NK-92 treated with Interleukin-12 subunit alpha and Interleukin-12 subunit beta, amount 100 ng/mL, for 24 hours (cell line): ENCODE measurements around the gene AIRE.

ENCODE experiments used
- DNase-seq: peaks from one replicate; lab custom pipeline; 2025; lab: John Stamatoyannopoulos, UW

The AIRE gene

DNA sequence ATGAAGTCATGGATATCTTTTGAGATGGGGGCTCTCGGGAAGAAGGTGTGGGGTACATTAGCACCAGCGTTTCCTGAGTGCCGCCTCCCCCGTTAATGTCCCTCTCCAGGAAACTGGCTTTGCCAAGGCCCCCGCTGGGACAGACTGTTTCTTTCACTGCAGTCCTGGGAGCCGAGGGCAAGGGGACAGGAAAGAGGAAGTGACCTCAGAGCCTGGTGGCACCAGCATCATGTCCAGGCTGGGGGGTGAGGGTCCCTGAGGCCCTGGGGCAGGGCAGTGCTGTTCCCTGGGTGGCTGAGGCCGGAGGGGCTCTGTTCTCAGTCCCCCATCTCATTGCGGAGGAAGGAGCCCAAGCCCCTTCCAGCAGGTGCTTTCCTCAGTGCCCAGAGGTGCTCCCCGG, 20.0 kb downstream of the AIRE start:
- no peak for DNase-seq

DNA sequence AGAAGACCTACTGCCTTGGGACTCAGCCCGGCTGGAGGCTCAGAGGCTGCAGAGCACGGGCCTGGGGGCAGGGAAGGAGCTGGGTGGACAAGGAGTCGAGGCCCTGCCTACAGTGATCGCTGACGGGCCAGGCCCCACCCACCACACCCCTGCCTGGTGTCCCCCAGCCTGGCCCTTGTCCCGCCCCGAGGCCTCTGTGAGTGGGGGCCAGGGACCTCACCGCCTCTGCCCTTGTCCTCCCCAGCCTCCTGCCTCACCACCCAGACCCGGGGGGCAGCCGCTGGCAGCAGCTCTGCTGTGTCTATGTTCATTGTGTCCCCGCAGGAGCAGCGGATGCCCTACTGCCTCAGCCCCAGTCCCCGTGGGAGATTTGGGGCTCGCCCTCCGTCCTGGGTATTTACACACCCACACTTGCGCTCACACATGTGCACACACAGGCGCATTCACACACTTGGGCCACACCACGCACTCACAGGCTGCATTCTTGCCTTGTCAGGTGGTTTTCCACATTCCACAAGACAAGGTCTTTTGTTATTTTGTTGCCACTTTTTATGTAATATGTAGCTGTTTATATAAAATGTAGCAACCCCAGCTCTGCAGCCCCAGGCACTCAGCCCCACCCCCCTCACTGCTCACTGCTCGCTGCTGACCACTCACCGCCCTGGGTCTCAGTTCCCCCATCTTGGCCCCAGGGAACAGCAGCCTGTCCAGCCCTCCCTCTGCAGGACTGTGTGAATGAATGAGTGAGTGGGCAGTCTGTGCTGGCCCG, 21.4 kb downstream of the AIRE start:
- no peak for DNase-seq

DNA sequence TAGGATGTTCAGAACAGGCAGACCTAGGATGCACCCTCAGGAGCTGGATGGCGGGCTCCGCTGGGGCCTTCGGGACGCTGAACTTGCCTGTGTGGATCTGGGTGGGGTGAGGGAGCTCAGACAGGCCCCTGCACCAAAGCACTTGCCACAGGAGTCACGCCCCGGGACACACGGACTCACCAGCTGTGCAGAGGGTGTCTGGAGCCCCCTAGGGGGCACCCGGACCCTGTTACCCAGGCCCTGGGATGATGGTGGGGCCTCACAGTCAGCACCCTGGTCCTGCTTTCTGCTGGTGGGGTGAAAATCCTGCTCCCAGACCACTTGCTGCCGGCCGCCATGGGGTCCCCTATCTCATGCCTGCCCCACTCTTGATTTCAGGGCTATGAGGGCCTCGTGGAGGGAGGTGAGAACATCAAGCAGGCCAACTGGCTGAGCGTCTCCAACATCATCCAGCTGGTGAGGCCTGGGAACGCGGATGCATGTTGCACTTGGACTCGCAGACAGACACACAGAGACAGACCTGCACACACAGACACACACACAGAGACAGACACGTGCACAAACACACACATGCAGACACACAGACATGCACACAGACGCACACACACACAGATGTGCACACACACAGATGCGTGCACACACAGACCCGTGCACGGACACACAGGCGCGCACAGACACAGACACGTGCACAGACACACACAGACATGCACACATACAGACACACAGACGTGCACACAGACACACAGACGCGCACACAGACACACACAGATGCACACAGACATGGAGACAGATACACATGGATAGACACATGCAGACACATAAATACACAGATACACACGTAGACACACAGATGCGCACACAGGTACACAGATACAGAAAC, 25.2 kb downstream of the AIRE start:
- DNase-seq = no peak

DNA sequence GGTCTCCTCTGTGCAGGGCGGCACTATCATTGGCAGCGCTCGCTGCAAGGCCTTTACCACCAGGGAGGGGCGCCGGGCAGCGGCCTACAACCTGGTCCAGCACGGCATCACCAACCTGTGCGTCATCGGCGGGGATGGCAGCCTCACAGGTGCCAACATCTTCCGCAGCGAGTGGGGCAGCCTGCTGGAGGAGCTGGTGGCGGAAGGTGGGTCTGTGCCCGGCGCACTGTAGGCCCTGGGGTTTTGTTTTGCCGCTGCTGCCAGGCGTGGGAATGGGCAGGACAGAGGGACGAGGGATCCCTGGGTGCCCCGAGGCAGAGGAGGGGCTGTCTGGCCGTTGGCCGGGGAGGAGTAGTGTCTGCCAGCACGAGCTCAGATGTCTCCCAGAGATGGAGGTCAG, 26.4 kb downstream of the AIRE start:
- no peak for DNase-seq

DNA sequence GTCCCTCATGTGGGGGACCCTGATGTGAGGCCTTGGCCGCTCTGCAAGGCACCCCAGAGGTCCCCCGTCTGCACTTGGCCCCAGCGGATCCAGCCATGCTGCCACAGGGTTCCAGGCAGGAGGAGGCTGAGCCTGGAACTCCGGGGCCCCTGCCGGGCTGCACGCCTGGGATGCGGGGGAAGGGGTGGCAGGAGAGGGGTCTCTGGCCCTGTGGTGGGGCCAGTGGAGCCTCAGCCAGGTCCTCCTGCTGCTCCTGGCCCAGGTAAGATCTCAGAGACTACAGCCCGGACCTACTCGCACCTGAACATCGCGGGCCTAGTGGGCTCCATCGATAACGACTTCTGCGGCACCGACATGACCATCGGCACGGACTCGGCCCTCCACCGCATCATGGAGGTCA, 27.0 kb downstream of the AIRE start:
- no peak for DNase-seq

DNA sequence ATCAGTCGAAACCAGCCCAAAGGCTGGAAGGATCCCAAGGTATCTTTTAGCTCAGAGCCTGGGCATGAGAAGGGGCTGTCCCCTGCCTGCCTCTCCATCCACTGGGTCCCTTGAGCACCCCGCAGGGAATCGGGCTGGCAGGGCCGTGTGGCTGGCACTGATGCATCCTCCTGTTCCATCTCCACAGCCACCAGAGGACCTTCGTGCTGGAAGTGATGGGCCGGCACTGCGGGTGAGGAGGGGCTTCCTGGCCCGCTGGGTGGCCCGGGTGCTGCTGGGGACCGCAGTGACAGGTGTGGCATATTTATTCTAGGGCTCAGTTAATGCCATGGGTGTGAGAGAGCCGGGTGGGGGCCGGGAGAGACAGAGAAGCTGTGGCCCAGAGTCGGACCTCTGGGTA, 27.8 kb downstream of the AIRE start:
- DNase-seq = no peak

DNA sequence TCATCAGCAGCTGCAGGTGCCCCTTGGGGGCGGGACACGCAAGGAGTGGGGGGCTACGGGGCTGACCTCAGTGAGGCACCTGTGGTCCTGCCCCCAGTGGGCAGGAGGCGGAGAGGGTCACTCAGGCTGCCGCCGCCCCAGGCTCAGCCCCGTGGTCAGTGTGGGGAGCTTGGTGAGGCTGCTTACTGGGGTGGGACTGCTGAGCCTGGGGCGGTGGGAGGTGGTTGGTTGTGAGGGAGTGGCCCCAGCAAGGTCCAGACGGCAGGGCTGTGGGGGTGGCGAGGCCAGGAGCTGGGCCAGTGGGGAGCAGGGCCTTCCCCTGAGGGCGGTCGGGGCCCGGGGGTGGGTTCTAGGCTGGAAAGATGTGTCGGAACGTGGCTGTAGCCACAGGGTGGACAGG, 28.5 kb downstream of the AIRE start:
- no peak for DNase-seq

DNA sequence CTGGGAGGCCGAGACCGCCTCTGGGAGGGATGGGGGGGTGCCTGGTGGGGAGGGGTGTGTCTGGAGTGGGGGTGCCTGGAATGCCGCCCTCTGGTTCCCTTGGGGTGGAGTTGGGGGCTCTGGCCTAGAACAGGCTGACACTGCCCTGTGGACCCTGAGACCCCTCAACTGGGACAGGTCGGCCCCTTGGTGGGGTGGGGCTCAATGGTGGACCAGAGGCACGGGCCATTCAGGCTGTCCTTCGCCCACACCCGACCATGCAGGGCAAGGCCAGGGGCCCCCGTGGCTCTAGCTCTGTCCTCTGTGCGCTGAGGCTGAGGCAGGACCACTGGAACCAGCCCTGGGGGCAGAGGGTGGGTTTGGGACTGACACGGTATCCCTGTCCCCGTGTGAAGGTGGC, 28.9 kb downstream of the AIRE start:
- DNase-seq = no peak

DNA sequence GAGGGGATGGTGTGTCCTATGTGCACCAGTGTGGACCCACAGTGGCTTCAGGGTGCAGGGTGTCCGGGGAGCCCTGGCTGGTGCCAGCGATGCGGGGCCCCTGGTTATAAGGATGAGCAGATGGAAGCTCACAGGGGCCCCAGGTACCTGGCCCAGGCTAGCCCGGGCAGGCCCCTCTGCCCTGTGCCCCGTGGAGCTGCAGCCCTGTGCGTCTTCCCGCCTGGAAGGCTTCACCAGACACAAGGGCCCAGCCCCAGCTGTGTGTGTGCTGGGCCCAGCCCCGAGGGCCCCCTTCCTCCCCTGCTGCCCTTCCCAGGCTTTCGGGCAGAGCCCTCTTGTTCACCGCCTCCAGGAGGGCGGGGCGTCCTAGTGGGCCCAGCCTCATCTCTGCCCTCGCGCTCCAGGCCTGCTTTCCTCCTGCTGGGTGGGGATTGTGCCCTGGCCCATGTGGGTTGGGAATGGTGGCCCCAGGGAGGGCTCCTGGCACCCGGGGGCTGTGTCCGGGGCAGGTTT, 30.1 kb downstream of the AIRE start:
- DNase-seq = no peak

DNA sequence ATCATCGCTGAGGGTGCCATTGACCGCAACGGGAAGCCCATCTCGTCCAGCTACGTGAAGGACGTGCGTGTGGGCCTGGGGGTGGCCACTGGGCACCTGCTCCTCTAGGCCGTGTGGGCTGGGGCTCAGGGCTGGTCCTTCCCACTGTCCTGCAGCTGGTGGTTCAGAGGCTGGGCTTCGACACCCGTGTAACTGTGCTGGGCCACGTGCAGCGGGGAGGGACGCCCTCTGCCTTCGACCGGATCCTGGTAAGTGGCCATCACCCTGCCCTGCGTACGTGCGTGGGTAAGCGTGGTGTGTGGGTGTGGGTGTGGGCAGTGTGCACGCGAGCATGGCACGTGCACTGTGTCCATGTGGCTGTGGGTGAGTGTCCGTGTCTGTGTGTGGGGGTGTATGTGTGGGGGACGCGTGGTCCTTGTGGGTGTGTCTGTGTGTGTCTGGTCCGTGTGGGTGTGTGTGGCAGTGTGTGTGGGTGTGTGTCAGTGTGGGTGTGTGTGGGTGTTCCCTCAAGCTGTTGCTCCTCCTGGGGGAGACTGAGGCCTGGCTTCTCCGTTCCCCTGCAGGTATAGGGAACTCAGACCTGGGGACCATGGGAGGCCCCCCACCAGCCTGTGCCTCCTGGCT, 30.7 kb downstream of the AIRE start:
- DNase-seq = no peak

DNA sequence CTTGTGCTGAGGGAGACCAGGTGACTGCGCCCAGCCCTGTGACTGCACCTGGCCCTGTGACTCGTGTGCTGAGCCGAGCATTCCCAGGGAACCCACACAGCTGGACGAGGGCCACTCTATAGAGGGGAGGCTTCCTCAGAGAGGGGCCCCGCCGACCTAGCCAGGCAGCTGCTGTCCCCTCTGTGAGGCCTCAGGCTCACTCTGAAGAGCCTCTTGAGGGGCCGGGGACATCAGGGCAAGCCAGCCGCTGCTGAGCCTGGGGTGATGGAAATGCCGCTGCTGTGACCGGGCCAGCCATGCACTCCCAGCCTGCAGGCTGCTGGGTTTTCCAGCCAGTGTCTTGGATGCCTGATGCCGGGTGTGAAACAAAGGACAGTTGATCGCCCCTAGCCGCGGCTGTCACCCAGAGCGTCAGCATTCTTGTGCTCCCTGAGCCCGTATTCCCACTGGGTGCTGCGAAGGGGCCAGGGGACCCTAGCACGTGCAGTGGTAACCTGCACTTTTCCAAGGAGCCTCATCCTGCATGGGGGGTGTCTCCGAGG, 31.6 kb downstream of the AIRE start:
- DNase-seq = no peak

DNA sequence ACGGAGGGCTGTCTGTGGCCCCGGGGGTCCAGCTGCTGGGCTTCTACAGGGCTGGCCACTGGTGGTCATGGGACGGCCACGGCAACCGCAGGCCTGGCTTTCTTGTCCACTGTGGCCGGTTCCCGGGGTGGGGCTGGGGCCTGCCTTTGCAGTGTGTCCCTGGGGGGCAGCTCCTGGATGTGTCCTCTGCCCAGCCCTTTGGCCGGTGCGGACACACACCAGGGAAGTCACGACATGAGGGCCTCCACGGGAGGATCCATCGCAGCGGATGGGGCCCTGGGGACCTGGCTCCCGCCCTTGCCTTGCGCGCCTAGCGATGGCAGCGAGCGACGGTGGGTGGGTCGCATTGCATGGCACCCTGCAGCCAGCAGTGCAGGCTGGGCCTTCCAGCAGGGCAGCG, 32.2 kb downstream of the AIRE start:
- no peak for DNase-seq

DNA sequence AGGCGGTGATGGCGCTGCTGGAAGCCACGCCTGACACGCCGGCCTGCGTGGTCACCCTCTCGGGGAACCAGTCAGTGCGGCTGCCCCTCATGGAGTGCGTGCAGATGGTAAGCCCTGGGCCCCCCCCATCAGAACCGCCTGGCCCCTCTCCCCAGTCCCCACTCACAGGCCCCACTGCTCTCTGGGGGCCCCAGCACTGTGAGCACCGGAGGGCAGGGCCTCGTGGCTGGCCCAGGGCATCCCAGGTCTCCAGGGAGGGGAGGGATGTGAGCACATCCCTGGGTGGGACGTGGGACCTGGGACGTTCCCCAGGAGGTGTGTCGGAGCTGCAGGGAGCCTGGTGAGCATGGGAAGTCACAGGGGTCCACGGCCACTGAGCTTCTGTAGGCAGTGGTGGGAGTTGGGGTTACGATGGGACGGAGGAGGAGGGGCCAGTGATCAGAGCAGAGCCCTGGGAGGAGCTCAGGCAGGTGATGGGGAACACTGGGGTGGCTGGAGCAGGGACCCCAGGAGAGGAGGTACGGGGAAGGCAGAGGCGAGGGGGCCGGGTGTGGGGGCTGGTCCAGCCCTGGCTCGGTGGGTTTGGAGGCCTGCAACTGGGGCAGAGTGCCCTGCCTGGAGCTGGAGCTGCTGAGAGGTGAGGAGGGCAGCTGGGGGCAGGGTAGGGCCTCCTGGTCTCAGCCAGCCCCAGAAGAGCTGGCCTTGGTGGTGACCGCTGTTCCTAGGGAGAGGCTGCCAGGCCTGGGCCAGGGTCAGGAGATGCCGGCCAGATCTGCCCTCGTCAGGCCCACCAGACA, 33.0 kb downstream of the AIRE start:
- DNase-seq = no peak

DNA sequence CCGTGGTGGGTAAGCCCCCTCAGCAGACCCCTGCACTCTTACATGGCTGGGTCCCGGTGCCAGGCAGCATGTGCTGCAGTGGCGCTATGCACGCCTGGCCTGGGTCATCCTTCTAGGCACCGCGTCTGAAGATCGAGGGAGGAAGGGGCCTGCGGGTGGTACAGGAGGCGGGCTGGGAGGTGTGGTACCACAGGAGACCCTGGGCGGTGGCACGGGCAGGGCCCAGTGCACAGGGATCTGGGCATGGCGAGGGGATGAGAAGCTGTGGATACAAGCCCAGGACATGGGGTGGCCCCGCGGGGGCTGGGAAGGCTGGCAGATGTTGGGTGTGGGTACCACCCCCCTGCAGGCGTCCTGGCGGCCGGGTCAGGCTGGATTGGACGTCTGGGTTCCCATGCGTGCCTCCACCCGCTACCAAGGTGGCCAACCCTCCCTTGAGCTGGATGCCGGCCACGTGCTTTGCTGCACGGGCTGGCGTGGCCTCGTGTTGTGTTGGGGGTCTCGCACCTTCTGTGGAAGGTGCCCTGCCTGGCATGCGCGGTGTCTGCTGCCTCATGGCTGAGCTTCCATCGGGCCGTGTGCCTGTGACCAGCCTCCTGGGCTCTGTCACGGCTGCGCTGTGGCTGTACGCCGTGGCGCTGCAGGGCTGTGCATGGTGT, 33.9 kb downstream of the AIRE start:
- no peak for DNase-seq

DNA sequence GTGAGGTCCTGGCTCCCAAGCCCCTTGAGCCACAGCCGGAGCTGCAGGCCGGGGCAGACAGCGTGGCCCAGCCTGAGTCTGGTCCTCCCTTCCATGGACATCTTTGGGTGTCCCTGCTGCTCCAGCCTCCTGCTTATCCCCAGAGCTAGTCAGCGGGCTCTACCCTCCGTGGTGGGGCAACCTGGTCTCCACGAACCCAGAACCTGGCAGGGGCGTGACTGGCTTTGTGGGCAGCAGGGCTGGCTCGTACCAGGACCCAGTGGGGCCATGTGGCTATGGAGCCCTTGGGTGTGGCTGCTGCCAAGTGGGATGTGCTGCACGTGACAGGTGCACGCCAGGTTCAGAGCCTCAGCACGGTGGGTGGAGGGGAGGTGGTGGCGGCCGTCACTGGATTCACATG, 35.2 kb downstream of the AIRE start:
- DNase-seq = no peak

DNA sequence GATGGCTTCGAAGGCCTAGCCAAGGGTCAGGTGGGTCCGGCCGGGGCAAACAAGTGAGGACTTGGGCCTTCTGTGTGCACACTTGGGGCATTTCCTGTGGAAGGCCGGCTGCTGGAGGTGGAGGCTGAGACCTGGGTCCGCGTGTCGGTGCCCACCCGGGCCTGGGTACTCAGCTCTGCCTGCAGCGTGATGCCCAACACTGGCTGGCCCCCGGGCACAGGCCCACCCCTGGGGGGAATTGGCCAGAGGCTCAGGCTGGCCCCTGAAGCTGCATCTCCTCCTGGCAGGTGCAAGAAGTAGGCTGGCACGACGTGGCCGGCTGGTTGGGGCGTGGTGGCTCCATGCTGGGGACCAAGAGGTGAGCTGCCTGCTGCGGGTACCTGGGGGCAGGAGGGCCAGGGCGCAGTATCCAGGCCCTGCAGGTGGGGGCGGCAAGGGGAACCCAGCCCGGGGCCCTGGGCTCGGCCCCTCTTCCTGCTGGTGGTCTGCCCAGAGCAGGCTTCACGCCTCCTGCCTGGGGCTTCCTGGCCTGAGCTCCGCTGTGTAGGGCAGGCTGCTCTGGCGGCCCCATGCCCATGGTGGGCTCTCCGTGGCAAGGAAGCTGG, 36.3 kb downstream of the AIRE start:
- no peak for DNase-seq

DNA sequence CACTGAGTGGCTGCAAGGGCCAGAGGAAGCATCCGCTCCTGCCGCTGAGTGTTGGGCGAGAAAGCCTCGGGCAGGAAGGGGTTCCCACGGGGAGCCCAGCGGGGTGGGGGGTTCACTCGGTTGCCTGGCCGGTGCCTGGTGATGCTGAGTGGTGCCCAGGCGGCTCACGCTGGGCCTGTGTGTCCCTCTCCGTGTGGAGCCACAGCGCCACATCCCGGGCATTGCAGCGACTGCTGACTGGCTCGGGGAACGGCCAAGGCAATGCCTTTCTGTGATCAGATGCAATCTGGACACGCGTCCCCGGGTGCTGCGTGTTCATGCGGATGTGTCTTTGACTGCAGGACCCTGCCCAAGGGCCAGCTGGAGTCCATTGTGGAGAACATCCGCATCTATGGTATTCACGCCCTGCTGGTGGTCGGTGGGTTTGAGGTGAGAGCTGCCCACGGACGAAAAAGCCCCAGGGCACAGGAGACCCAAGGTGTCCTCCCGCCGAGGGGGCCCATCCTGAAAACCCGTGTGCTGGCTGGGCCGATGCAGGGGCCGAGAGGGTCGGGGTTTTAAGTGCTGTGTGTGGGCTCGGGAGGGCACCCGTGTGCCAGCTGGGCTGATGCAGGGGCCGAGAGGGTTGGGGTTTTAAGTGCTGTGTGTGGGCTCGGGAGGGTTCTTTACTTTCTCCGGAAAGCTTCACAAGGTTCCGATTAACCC, 37.1 kb downstream of the AIRE start:
- DNase-seq = no peak

DNA sequence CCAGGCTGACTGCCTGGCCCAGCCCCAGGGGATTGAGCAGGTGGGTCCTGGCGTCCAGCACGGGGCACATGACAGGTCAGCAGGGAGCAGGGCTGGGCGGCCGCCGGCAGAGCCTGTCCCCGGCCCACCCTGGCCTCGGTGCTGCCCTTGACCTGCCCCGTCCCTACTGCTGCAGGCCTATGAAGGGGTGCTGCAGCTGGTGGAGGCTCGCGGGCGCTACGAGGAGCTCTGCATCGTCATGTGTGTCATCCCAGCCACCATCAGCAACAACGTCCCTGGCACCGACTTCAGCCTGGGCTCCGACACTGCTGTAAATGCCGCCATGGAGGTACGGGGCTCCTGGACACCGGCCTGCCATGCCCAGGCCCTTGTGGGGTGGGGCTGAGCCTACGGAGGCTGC, 37.9 kb downstream of the AIRE start:
- no peak for DNase-seq

DNA sequence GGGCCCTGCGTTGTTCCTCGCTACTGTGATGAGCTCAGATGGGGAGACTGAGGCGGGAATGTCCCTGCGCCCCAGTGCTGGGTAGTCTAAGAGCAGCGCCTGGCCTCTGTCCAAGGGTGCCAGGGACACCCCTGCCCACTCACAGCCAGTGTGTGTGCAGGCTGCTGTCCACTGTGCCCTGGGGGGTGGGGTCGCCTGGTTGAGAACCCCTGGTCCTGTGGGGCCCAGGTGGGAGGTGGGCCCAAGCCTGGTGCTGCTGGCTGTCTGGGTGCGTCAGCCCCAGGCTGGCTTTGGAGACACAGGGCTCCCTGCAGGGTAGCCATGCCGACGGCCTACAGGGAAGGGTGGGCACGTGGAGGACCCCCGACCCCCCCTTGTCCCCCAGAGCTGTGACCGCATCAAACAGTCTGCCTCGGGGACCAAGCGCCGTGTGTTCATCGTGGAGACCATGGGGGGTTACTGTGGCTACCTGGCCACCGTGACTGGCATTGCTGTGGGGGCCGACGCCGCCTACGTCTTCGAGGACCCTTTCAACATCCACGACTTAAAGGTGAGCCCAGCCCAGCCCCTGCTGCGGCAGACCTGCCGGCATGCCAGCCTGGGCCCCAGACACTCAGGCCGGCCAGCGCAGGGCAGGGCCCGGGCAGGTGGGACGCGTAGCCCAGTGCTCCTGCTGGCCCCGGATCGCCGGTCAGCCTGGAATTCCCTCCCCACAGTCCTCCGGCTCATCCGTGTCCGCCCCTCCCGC, 38.6 kb downstream of the AIRE start:
- DNase-seq = no peak

DNA sequence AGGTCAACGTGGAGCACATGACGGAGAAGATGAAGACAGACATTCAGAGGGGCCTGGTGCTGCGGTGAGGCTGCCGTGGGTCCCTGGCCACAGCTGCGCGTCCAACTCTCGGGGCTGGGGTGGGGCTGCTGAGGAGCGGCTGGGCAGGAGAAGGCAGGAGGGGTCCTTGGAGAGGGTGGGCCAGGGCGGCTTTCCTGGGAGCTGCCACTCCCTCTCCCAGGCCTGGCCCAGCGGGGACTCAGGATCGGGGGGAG, 39.1 kb downstream of the AIRE start:
- no peak for DNase-seq
